OCI-LY3 (cell line): Measurements from ENCODE around the gene OPCML.

Experiments used
- H2AFZ ChIP-seq: fragments of 200-600, 300-600 bp; shearing (Covaris generic); 2 replicates; pipeline ENCODE4 v1.6.0; 2014; ENCODE audit warnings: antibody characterized with exemption, low read depth, low read length
- H3K27ac ChIP-seq: fragments of 200-600, 300-600 bp; sonication (generic); 2 replicates; pipeline ENCODE4 v1.5.1; 2014; ENCODE audit warnings: mild to moderate bottlenecking, low read length, moderate library complexity, mixed read lengths
- H3K27me3 ChIP-seq: fragments of 200-600, 300-600 bp; sonication (generic); 2 replicates; pipeline ENCODE4 v1.6.1; 2014; ENCODE audit warnings: low read depth, low read length, mixed read lengths
- H3K36me3 ChIP-seq: fragments of 200-600, 300-600 bp; sonication (generic); replicated peaks from 2 replicates; pipeline ENCODE3; 2014; ENCODE audit warnings: low read depth, low read length, mixed read lengths
- H3K4me1 ChIP-seq: fragments of 300-600, 200-600 bp; sonication (generic); 2 replicates; pipeline ENCODE4 v1.6.1; 2014; ENCODE audit warnings: low read length, mixed read lengths
- H3K4me2 ChIP-seq: fragments of 200-600, 300-600 bp; sonication (generic); 2 replicates; pipeline ENCODE4 v1.6.1; 2014; ENCODE audit warnings: low read length, mixed read lengths
- H3K4me3 ChIP-seq: fragments of 300-600, 200-600 bp; sonication (generic); 2 replicates; pipeline ENCODE4 v1.5.1; 2014; ENCODE audit warnings: antibody characterized with exemption, mild to moderate bottlenecking, low read length, moderate library complexity
- H3K79me2 ChIP-seq: fragments of 300-600, 200-600 bp; shearing (Covaris generic); 2 replicates; pipeline ENCODE4 v1.6.1; 2014; ENCODE audit warnings: mild to moderate bottlenecking, low read length, mixed read lengths
- H3K9ac ChIP-seq: fragments of 300-600, 200-600 bp; shearing (Covaris generic); 2 replicates; pipeline ENCODE4 v1.6.0; 2014; ENCODE audit warnings: mild to moderate bottlenecking, low read length, moderate library complexity
- H3K9me3 ChIP-seq: fragments of 200-600, 300-600 bp; shearing (Covaris generic); 2 replicates; pipeline ENCODE4 v1.6.1; 2014; ENCODE audit warnings: low read length, mixed read lengths; ENCODE audit not compliant: insufficient read depth
- H4K20me1 ChIP-seq: fragments of 200-600, 300-600 bp; sonication (generic); 2 replicates; pipeline ENCODE4 v1.6.1; 2016; ENCODE audit warnings: low read length, mixed read lengths; ENCODE audit not compliant: insufficient read depth
- EZH2phosphoT487 ChIP-seq: fragments of 200-600 bp; shearing (Covaris generic); IDR thresholded peaks from 2 replicates; pipeline ENCODE4 v1.6.1; 2018; ENCODE audit warnings: antibody characterized with exemption, mixed run types, low read depth
- TF ChIP-seq, protein P1 (sequence below): fragments of 200-600, 300-600 bp; sonication (generic); IDR thresholded peaks from 2 replicates; pipeline ENCODE4 v1.5.1; 2014; ENCODE audit warnings: antibody characterized with exemption, low read length, low read depth

The OPCML gene

GRCh38 chr11:132496341-132496740 lies 1036.0 kb downstream of the OPCML start:
- H3K9me3 ChIP-seq = no peaks in the 10 kb centered on the region
- H3K4me2 ChIP-seq = no peak overlapping the region
- no peak overlapping the region for H2AFZ ChIP-seq
- H3K27me3 ChIP-seq = no peaks in the 10 kb centered on the region
- H4K20me1 ChIP-seq = no peaks in the 10 kb centered on the region
- H3K36me3 ChIP-seq = no peaks in the 10 kb centered on the region
- TF ChIP-seq, protein P1, sequence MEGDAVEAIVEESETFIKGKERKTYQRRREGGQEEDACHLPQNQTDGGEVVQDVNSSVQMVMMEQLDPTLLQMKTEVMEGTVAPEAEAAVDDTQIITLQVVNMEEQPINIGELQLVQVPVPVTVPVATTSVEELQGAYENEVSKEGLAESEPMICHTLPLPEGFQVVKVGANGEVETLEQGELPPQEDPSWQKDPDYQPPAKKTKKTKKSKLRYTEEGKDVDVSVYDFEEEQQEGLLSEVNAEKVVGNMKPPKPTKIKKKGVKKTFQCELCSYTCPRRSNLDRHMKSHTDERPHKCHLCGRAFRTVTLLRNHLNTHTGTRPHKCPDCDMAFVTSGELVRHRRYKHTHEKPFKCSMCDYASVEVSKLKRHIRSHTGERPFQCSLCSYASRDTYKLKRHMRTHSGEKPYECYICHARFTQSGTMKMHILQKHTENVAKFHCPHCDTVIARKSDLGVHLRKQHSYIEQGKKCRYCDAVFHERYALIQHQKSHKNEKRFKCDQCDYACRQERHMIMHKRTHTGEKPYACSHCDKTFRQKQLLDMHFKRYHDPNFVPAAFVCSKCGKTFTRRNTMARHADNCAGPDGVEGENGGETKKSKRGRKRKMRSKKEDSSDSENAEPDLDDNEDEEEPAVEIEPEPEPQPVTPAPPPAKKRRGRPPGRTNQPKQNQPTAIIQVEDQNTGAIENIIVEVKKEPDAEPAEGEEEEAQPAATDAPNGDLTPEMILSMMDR = no peak
- no peak for TF ChIP-seq EZH2phosphoT487
- no peak overlapping the region for H3K27ac ChIP-seq
- H3K9ac ChIP-seq = no peak overlapping the region
- H3K4me1 ChIP-seq = no peaks in the 10 kb centered on the region
- no peak overlapping the region for H3K4me3 ChIP-seq
- H3K79me2 ChIP-seq = no peaks in the 10 kb centered on the region

- no peak overlapping the region for H3K27ac ChIP-seq
- no peak overlapping the region for H2AFZ ChIP-seq
- TF ChIP-seq, protein P1 = no peak
- TF ChIP-seq EZH2phosphoT487 = no peak
- no peaks in the 10 kb centered on the region for H3K36me3 ChIP-seq
- H3K4me3 ChIP-seq = no peak overlapping the region
- H3K4me1 ChIP-seq = no peaks in the 10 kb centered on the region
- no peaks in the 10 kb centered on the region for H3K27me3 ChIP-seq
- no peaks in the 10 kb centered on the region for H4K20me1 ChIP-seq
- no peaks in the 10 kb centered on the region for H3K79me2 ChIP-seq
- H3K4me2 ChIP-seq = no peak overlapping the region
- H3K9me3 ChIP-seq = no peaks in the 10 kb centered on the region
- H3K9ac ChIP-seq = no peak overlapping the region
Measured at GRCh38 chr11:132493801-132494200, 1038.5 kb downstream of the OPCML start.

DNA sequence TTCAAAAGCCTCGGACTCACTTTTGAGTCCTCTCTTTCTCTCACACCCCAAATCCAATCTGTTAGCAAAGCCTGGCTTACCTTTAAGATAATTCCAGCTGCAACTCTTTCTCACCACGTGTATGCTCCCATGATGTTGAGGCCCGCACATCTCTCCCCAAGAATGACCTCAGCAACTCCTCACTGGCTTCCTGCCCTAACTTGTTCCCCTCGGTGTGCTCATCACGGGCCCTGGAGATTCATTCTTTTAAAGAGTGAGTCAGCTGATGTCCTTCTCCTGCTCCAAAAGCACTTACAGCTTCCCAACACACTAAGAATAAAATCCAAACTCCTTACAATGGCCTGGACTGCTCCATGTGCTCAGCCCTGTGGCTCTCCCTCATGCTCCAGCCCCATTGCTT lies 1041.3 kb downstream of the OPCML start:
- Histone ChIP-seq H3K4me1 (no peaks in the 10 kb centered on the region), H3K4me2 (no peak overlapping the region), H3K27ac (no peak overlapping the region), H3K79me2 (no peaks in the 10 kb centered on the region), H4K20me1 (no peaks in the 10 kb centered on the region), H2AFZ (no peak overlapping the region), H3K36me3 (no peaks in the 10 kb centered on the region), H3K9ac (no peak overlapping the region), H3K9me3 (no peaks in the 10 kb centered on the region), H3K4me3 (no peak overlapping the region), H3K27me3 (no peaks in the 10 kb centered on the region)
- no peak for TF ChIP-seq EZH2phosphoT487
- TF ChIP-seq, protein P1 = no peak

DNA sequence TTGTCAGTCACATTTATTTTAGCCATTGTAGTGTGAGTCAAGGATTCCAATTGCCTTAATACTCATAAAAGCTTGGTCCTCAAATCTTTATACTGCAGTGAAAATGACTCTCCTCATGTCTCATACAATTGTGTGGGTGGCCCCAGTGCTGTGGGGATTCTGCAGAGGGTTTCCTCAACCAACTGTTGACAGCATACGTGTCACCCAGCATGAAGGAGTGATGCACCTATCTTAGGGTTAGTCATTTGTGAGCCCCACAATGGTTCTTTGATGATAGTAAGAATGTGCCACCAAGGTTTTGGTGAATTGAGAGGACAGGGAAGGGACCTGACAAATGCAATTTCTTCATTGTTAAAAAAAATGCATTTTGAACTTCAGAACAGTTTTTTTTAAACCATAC lies 1046.2 kb downstream of the OPCML start:
- no peak for TF ChIP-seq EZH2phosphoT487
- TF ChIP-seq, protein P1 = no peak
- no peak overlapping the region for H3K4me2 ChIP-seq
- no peaks in the 10 kb centered on the region for H3K4me1 ChIP-seq
- no peaks in the 10 kb centered on the region for H3K27me3 ChIP-seq
- no peak overlapping the region for H2AFZ ChIP-seq
- no peak overlapping the region for H3K4me3 ChIP-seq
- H3K79me2 ChIP-seq = no peaks in the 10 kb centered on the region
- H3K36me3 ChIP-seq = no peaks in the 10 kb centered on the region
- no peaks in the 10 kb centered on the region for H4K20me1 ChIP-seq
- no peaks in the 10 kb centered on the region for H3K9me3 ChIP-seq
- H3K27ac ChIP-seq = no peak overlapping the region
- no peak overlapping the region for H3K9ac ChIP-seq
